Measurements from ENCODE around the gene TMEM214.
"Not testable (repeated sequence)": the region's sequence is repeated elsewhere in the genome, so short reads cannot be mapped to it uniquely, and the experiment has no call there.

The TMEM214 gene

GRCh38 chr2:27070653-27071276, 38.0 kb downstream of the TMEM214 start:
- Histone ChIP-seq H3K4me3 (ENCODE audit: extremely low read depth, insufficient read depth, low read length, poor library complexity, severe bottlenecking) (peak overlapping the region; percentile 98), H3K4me1 (ENCODE audit: control insufficient read depth, insufficient read depth, low read length, poor library complexity, severe bottlenecking) (peaks cover 16% of the 10 kb centered on the region), H3K9me3 (ENCODE audit: control insufficient read depth, low read length) (no peaks in the 10 kb centered on the region), H3K27ac (ENCODE audit: low read depth, low read length, severe bottlenecking) (peak overlapping the region; percentile 83), H3K36me3 (ENCODE audit: control insufficient read depth, insufficient read depth, low read length) (peaks cover 49% of the 10 kb centered on the region)
- 10 to 11% methylated on average over 11 of the region's 11 CpGs for WGBS, 2 experiments (ENCODE audit: insufficient coverage in 2 of 2)

- peaks cover 16% of the 10 kb centered on the region for H3K4me1 ChIP-seq (ENCODE audit: control insufficient read depth, insufficient read depth, low read length, poor library complexity, severe bottlenecking)
- H3K36me3 ChIP-seq (ENCODE audit: control insufficient read depth, insufficient read depth, low read length) = peaks cover 42% of the 10 kb centered on the region
- peak within 1 kb of the TSS; percentile 98 for H3K4me3 ChIP-seq (ENCODE audit: extremely low read depth, insufficient read depth, low read length, poor library complexity, severe bottlenecking)
- peak within 1 kb of the TSS; percentile 90 for H3K27ac ChIP-seq (ENCODE audit: low read depth, low read length, severe bottlenecking)
- WGBS, 2 experiments (ENCODE audit: insufficient coverage in 2 of 2) = 0% methylated on average over 53 to 82 of the region's 86 CpGs
- no peaks in the 10 kb centered on the region for H3K9me3 ChIP-seq (ENCODE audit: control insufficient read depth, low read length)
Measured at GRCh38 chr2:27071277-27071989, 38.7 kb downstream of the TMEM214 start, which contains the start of gene OST4. Gene OST4, minus strand, starts transcription at chr2:27071654.

DNA sequence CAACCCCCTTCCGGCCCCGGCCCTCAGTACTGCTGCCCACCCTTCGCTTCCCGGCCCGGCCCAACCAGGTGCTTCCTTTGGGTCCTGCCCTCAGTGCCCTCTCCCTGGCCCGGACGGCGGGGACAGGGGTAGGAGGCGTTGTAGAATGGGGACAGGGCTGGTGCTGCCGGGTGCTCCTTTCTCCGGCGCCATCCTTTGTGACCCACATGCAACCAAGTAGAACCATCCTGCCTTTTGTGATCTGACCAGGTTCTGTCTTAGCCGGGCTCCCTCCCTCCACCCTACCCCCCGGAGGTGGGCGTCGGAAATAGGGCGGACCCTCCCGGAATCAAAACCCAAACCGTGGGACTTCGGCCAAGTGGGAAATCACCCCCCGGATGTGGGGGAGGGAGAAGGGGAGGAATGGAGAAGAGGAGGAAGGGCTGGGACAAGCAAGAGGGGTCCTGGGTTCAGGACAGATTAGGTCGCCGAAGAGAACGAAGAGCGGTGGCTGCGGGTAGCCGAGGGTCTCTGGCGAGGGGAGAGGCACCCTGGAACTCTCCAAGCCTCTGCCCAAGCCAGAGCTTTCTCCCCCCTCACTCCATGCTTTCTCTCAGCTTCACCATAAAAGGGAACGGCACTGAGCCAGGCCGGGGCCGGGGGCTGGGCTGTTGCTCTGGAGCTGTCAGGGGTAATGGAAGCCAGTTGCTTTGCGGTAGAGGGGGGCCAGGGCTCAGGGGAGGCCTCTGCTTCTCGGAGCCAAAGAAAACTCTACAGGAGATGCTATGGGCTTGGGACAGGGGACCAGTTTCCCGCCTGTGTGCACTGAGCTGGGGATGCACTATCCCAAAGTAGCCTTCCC, 39.4 kb downstream of the TMEM214 start:
- H3K9me3 ChIP-seq (ENCODE audit: control insufficient read depth, low read length) = no peaks in the 10 kb centered on the region
- WGBS, 2 experiments (ENCODE audit: insufficient coverage in 2 of 2) = 3 to 9% methylated on average over 10 to 13 of the region's 34 CpGs
- peaks cover 36% of the 10 kb centered on the region for H3K36me3 ChIP-seq (ENCODE audit: control insufficient read depth, insufficient read depth, low read length)
- peak overlapping the region; percentile 98 for H3K4me3 ChIP-seq (ENCODE audit: extremely low read depth, insufficient read depth, low read length, poor library complexity, severe bottlenecking)
- peaks cover 16% of the 10 kb centered on the region for H3K4me1 ChIP-seq (ENCODE audit: control insufficient read depth, insufficient read depth, low read length, poor library complexity, severe bottlenecking)
- peak overlapping the region; percentile 90 for H3K27ac ChIP-seq (ENCODE audit: low read depth, low read length, severe bottlenecking)

DNA sequence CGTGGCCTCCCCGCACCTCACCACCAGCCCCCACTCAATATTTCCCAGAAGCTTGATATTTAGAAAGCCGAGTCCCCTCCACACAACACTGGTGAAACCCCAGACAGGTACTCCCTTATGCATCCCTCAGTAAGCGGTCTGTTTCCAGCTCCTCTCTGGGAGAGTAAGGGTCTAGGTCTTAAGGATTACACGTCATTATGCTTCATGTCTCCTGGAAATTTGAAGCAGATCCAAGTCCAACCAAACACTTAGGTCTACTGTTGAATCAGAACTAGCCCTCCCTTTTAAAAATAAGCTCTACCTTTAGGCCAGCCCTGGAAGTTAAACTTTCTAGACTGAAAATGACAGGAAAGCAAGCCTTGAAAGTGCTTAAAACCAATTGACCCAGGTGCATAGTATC, 40.2 kb downstream of the TMEM214 start:
- whole genome bisulfite sequencing, 2 experiments (ENCODE audit: insufficient coverage in 2 of 2) = 59 to 75% methylated on average over 2 to 3 of the region's 5 CpGs
- H3K9me3 ChIP-seq (ENCODE audit: control insufficient read depth, low read length) = no peaks in the 10 kb centered on the region
- H3K36me3 ChIP-seq (ENCODE audit: control insufficient read depth, insufficient read depth, low read length) = peaks cover 29% of the 10 kb centered on the region
- H3K4me1 ChIP-seq (ENCODE audit: control insufficient read depth, insufficient read depth, low read length, poor library complexity, severe bottlenecking) = peaks cover 16% of the 10 kb centered on the region
- peak overlapping the region; percentile 90 for H3K27ac ChIP-seq (ENCODE audit: low read depth, low read length, severe bottlenecking)
- peak overlapping the region; percentile 98 for H3K4me3 ChIP-seq (ENCODE audit: extremely low read depth, insufficient read depth, low read length, poor library complexity, severe bottlenecking)

DNA sequence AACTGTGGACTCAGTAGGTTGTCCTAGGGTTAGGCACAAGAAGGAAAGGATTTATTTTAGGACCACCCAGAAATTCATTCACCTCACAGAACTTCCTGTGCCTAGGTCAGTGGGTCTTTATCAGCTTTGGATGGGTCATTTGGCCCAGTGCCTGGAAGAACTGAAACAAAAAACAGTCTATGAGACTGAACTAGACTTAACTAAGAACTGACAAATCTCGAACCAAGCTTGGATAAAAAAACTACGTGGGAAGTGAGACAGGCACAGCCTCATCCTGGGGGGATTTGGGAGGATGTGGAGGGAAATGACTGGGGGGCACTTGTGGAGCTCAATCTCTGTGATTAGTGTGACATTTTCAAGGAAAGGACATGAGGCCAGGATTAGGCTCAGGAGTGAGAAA, 41.0 kb downstream of the TMEM214 start:
- no peak overlapping the region for H3K4me3 ChIP-seq (ENCODE audit: extremely low read depth, insufficient read depth, low read length, poor library complexity, severe bottlenecking)
- H3K4me1 ChIP-seq (ENCODE audit: control insufficient read depth, insufficient read depth, low read length, poor library complexity, severe bottlenecking) = peaks cover 16% of the 10 kb centered on the region
- H3K36me3 ChIP-seq (ENCODE audit: control insufficient read depth, insufficient read depth, low read length) = peaks cover 20% of the 10 kb centered on the region
- no peaks in the 10 kb centered on the region for H3K9me3 ChIP-seq (ENCODE audit: control insufficient read depth, low read length)
- 83 to 95% methylated on average over 2 of the region's 2 CpGs for WGBS, 2 experiments (ENCODE audit: insufficient coverage in 2 of 2)
- H3K27ac ChIP-seq (ENCODE audit: low read depth, low read length, severe bottlenecking) = no peak overlapping the region

DNA sequence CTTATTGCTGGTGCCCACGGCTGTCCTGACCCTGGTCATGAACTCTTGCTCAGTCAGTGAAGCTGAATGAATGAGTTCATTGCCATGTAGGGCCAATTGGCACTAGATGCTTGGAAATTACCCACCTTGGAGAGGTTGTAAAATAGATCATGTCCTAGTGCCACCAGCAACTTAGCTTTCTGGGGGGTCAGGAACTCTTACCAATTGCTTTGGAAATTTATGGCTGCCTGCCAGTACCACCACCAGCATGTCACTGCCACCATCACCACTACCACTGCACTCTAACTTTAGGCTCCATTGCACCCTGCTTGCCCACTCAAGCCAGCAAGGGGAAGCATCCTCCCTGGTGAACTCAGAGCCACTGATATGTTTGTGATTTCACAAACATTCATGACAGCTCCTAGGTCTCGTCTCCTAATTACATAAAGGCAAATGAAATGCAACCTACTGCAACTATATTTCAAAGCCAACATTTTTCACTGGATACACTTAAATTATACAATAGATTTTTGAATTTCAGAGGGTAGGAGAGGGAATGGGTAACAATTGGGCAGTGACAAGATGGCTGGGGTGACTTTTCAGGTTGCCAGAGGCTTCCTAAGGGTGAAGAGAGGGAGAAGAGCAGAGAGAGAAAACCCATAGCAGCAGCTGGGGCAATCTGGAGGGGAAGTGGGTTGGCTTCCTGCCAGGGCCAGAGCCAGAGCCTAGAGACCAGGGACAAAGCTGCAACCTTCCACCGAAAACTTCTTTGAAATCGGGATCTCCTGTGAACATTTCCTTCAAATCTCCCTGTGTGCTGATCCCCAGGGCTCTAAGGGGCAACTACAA, 42.2 kb downstream of the TMEM214 start:
- Histone ChIP-seq H3K9me3 (ENCODE audit: control insufficient read depth, low read length) (no peaks in the 10 kb centered on the region), H3K27ac (ENCODE audit: low read depth, low read length, severe bottlenecking) (no peak overlapping the region), H3K4me1 (ENCODE audit: control insufficient read depth, insufficient read depth, low read length, poor library complexity, severe bottlenecking) (peaks cover 9% of the 10 kb centered on the region), H3K36me3 (ENCODE audit: control insufficient read depth, insufficient read depth, low read length) (peaks cover 9% of the 10 kb centered on the region), H3K4me3 (ENCODE audit: extremely low read depth, insufficient read depth, low read length, poor library complexity, severe bottlenecking) (no peak overlapping the region)
- WGBS, 2 experiments (ENCODE audit: insufficient coverage in 2 of 2) = 92 to 98% methylated on average over 3 to 4 of the region's 4 CpGs

GRCh38 chr2:27075566-27075871, 42.8 kb downstream of the TMEM214 start:
- H3K4me3 ChIP-seq (ENCODE audit: extremely low read depth, insufficient read depth, low read length, poor library complexity, severe bottlenecking); H3K4me1 ChIP-seq (ENCODE audit: control insufficient read depth, insufficient read depth, low read length, poor library complexity, severe bottlenecking); H3K27ac ChIP-seq (ENCODE audit: low read depth, low read length, severe bottlenecking); H3K36me3 ChIP-seq (ENCODE audit: control insufficient read depth, insufficient read depth, low read length); H3K9me3 ChIP-seq (ENCODE audit: control insufficient read depth, low read length): not testable (repeated sequence)
- 100% methylated on average over 1 to 6 of the region's 6 CpGs for WGBS, 2 experiments (ENCODE audit: insufficient coverage in 2 of 2)

DNA sequence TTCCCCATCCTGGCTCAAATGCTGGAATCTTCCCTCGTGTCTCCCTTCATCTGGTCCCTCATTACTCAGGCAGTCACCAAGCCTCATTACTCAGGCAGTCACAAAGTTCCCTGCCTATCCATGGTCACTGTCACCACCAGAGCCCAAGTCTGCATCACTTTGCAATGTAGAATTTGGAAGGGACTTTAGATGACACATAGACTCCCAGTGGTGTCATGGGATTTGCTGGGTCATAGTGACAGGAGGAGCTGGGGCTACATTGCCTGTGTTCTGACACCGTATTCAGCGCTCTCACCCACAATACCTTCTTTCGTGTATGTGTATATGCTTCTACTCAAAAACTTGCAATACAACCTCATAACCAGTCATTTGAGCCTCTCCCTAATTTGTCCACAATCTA, 43.6 kb downstream of the TMEM214 start:
- Histone ChIP-seq H3K36me3 (ENCODE audit: control insufficient read depth, insufficient read depth, low read length) (no peaks in the 10 kb centered on the region), H3K27ac (ENCODE audit: low read depth, low read length, severe bottlenecking) (no peak overlapping the region), H3K9me3 (ENCODE audit: control insufficient read depth, low read length) (no peaks in the 10 kb centered on the region), H3K4me3 (ENCODE audit: extremely low read depth, insufficient read depth, low read length, poor library complexity, severe bottlenecking) (no peak overlapping the region), H3K4me1 (ENCODE audit: control insufficient read depth, insufficient read depth, low read length, poor library complexity, severe bottlenecking) (peaks cover 3% of the 10 kb centered on the region)
- WGBS, 2 experiments (ENCODE audit: insufficient coverage in 2 of 2) = 100% methylated on average over 4 of the region's 4 CpGs

GRCh38 chr2:27077231-27077630, 44.5 kb downstream of the TMEM214 start:
- H3K9me3 ChIP-seq (ENCODE audit: control insufficient read depth, low read length) = no peaks in the 10 kb centered on the region
- no peak overlapping the region for H3K4me3 ChIP-seq (ENCODE audit: extremely low read depth, insufficient read depth, low read length, poor library complexity, severe bottlenecking)
- no peaks in the 10 kb centered on the region for H3K36me3 ChIP-seq (ENCODE audit: control insufficient read depth, insufficient read depth, low read length)
- 88 to 91% methylated on average over 5 to 7 of the region's 7 CpGs for WGBS, 2 experiments (ENCODE audit: insufficient coverage in 2 of 2)
- no peak overlapping the region for H3K27ac ChIP-seq (ENCODE audit: low read depth, low read length, severe bottlenecking)
- peaks cover 3% of the 10 kb centered on the region for H3K4me1 ChIP-seq (ENCODE audit: control insufficient read depth, insufficient read depth, low read length, poor library complexity, severe bottlenecking)

All from mesodermal cell (in vitro differentiated cells).